Dermis blood vessel endothelial cell (primary cell): Measurements from ENCODE around the gene IGFBP7. TPM values are rescaled to one million over a fixed set of nuclear protein-coding genes. Genes with fewer than 3 reads are reported as not detected.
"Not testable (repeated sequence)": the region's sequence is repeated elsewhere in the genome, so short reads cannot be mapped to it uniquely, and the experiment has no call there.

Experiments used
- DNase-seq: peaks from one replicate; pipeline ENCODE4 v3.0.0; 2010
- total RNA-seq: library from RNA; depleted of rRNA; stranded (reverse); fragments of >200 nt; gene quantifications from 2 replicates; pipeline ENCODE4 v1.2.3, GENCODE V29; 2014

The IGFBP7 gene
- total RNA-seq, 1 donor from 2014 or later = 2,129 TPM

GRCh38 chr4:57068237-57068981, 41.8 kb downstream of the IGFBP7 start:
- no peak for DNase-seq

- no peak for DNase-seq
These were observed 44.3 kb downstream of the IGFBP7 start for GRCh38 chr4:57065730-57066482.

DNA sequence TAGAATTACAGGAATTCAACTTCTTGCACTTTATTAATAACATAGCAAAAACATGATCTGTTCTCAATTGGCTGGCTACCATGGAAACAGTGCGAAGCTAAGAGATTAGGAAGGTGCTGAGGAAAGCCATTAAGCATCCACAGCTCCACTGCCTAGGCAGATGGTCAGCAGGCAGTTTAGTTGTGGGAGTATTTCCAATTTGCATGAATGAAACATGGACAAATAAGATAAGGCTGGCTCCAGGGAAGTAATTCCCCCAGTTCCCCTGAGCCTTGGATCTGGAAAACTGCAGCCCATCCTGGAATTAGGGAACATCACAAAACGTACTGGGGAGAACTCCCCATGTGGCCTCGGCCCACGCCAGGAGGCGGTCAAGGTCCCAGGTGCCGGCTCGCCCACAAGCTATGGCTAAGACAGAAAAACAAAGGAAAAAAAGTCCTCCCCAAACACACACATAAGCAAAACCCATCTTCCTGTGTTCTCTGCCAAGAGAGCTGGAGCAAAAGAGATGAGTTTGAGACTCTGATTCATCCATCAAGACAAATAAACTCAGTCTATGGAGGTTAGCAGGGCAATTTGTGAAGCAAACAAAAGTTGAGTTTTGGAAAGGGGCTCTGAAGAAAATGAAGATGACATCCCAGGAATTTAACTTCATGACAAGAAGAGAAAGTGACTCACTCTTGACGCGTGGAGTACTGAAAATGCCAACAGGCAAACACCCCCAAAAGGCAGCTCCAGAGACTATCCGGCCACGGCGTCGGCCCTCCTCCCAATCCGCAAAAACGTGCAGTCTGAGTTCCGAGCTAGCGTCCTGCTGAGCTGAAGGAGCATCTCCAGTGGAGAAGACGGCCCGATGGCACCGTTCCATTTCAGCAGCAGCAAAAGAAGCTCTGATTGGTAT, 45.1 kb downstream of the IGFBP7 start:
- peak; percentile 75 for DNase-seq

DNA sequence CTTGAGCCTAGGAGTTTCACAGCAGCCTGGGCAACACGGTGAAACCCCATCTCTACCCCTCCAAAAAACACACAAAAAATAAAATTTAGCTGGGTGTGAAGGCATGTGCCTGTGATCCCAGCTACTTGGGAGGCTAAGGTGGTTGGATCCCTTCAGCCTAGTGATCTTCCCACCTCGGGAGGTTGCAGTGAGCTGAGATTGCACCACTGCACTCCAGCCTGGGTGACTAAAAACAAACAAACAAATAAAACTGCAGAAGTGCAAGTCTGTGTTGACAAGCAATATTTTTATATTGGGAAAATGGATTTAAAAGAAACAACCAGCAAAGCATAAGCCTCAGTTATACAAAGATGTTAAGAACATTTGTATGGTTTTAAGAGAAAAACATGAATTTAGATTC, 46.1 kb downstream of the IGFBP7 start:
- no peak for DNase-seq

GRCh38 chr4:57063518-57063917, 46.7 kb downstream of the IGFBP7 start:
- no peak for DNase-seq

DNA sequence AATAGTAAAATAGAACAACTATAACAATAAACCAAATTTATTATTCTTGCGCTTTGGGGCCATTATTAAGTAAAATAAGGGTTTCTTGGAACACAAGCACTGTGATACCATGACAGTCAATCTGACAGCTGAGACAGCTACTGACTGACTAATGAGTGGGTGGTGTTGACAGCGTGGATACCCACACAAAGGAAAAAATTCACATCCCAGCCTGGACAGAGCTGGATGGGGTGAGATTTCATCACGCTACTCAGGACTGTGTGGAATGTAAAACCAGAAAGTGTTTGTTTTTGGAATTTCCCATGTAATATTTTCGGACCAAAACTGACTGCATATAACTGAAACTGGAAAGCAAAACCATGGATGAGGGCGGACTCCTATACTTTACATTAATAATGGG, 48.8 kb downstream of the IGFBP7 start:
- DNase-seq = no peak

GRCh38 chr4:57060717-57061067, 49.5 kb downstream of the IGFBP7 start:
- DNase-seq = not testable (repeated sequence)

DNA sequence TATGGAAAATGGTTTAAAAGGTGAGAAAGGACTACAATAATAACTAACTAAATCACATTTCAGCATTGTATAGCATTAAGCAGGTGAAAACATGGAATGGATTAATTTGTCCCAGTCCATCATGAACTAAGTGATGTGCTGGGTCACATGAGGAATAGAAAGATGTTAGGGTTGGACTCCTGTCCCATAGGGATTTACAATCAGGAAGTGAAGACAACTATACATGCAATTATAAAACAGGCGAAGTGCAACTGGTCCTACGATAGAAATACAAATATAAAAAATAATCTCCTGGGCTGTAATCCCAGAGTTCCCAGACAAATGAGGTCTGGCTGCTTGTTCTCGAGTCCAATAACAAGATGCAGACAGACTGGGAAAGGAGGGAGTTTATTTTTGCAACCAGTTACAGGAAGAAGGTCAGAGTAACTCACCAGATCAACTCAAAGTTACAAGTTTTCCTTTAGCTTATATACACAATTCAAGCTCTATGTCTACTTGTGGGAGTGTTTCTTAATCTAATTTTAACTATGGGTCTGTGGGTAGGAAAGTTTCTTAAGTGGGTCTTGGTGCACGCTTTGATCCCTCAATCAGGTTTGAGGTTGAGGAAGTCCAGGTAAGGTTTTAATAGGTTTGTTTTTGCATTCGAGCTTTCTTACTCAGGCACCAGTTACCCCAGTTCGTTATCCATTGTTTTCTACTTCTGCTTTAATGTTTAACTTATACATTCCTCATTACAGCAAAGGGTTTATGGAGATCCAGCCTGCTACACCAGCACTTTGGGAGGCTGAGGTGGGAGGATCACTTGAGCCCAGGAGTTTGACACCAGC, 50.1 kb downstream of the IGFBP7 start:
- DNase-seq = no peak

GRCh38 chr4:57055886-57056285, 54.3 kb downstream of the IGFBP7 start:
- DNase-seq = no peak

DNA sequence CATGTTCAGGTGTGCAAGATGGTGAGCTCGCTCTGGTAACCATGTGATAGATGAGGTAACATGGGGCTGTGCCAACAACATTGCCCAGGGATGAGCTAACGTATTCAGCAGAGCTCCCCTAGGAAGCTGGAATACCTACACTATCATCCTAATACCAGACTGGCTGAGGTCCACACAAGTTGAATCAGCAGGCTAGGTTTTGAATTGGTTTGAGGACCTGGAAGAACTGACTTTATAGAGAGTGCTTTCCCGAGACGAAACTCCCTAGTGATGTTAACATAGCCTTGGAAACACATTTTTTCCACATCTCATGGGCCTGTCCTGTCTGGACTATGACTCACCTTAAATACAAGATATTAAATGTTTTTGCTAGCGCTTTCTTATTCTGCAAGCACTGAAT, 56.7 kb downstream of the IGFBP7 start:
- peak; percentile 42 for DNase-seq

DNA sequence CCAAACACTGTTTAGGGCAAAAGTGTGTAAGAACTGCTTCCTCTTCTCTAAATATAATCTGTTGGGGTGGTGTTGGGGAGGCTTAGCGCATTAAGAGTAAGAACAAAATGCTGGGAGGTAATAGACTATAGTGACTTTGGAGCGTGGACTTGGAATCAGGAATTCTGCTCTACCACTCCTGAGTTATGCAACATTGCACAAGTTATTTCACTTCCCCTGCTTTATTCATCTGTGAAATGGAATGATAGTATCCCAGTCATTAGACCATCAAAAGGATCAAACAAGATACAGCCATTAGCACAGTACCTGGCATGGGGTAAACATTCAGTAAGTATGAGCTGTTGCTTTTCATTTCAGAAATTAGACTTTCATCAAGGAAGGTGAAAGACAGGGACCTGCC, 58.7 kb downstream of the IGFBP7 start:
- DNase-seq = no peak

GRCh38 chr4:57051095-57051494, 59.1 kb downstream of the IGFBP7 start:
- peak; percentile 73 for DNase-seq

GRCh38 chr4:57048590-57049304, 61.4 kb downstream of the IGFBP7 start:
- DNase-seq = peak; percentile 65

- DNase-seq = not testable (repeated sequence)
These were observed 63.1 kb downstream of the IGFBP7 start for GRCh38 chr4:57047046-57047445.

DNA sequence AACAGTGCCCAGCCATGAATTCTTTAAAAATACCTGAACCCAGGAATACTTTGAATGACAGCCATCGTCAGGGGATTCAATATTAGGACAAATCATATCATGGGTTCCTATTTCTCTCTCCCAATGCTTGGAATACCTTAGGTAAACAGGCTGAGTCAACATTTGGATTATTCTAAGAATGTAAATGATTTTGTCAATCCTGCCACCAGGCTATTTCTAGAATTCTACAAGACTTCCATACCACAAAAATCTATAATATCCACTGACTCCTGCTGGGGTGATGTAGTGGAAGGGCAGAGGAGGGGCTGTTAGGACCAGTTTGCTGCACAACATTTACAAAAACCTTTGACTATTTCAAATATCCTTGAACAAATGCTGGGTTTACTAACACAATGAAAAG, 65.2 kb downstream of the IGFBP7 start:
- no peak for DNase-seq

DNA sequence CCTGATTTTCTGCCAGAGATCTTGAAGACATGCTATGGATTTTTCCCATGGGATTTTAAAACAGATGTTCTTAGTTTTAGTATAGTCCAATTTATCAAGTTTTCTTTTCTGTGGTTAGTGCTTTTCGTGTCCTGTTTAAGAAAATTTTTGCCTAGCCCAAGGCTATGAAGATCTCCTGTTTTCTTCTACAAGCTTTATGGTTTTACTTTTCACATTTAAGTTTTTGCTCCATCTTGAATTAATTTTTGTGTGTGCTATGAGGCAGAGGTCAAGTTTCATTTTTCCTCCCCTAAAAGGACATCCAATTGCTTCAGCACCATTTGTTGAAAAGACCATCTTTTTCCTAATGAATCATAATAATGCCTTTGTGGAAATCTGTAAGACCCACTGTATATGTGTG, 65.9 kb downstream of the IGFBP7 start:
- DNase-seq = no peak

- peak; percentile 68 for DNase-seq
These were observed 66.6 kb downstream of the IGFBP7 start for GRCh38 chr4:57043347-57044251.

- peak; percentile 37 for DNase-seq
These were observed 67.4 kb downstream of the IGFBP7 start for GRCh38 chr4:57042711-57043169.

DNA sequence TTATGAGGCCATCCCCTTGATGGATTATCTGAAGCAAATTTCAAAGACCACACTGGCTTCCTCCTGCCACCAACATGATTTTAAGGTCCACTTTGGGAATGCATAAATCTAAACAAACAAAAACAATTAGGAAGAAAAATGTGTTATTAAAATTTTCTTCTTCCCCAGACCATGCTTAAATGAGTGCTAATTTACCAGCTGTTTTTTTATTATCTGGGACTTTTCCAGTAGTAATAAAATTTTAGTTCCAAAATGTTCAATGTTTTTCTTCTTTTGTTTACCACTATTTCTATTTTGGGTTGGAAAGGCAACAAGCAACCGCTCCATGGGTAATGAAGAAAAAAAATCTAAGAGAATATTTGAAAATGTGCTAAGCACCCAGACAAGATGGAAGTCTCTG, 69.2 kb downstream of the IGFBP7 start:
- DNase-seq = no peak

DNA sequence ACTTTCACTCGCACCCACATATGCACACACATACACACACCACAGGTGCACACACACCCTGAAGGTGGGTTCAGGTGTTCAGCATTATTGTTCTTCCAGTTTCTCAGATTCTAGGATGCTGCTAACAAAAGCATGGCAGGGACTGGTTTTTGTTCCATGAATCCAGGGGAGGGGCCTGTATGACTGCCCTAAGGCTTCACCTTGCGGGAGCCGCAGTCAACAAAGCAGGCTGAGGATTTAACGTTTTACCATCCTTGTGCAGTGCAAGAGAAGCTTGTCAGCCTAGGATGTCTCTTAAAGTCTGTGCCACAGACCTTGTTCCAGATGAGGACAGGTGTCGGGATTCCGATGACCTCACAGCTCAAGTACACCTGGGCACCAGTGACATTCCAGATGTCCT, 69.7 kb downstream of the IGFBP7 start:
- no peak for DNase-seq
